Caco-2 (cell line): Measurements from ENCODE around the gene ARL5A. TPM values are rescaled to one million over a fixed set of nuclear protein-coding genes. Genes with fewer than 3 reads are reported as not detected.

ENCODE experiments used
- BruUV-seq: library from RNA; stranded (reverse); fragments of 400-500 nt; replicated peaks from 2 replicates; lab custom pipeline; 2021; lab: Mats Ljungman, UMichigan
- CTCF ChIA-PET: fragments of 300-600 bp; sonication (Branson Sonifier 250); formaldehyde crosslinking; loops from one replicate; lab custom pipeline; 2022; ENCODE audit warnings: antibody characterized with exemption; lab: Charles Lee
- POLR2A ChIA-PET: fragments of 300-600 bp; sonication (Branson Sonifier 250); formaldehyde crosslinking; loops from one replicate; lab custom pipeline; 2022; ENCODE audit warnings: antibody characterized with exemption; lab: Charles Lee
- DNase-seq, 2 experiments: peaks; one replicate each; pipeline versions ENCODE4 v3.0.0 to v3.0.0-alpha.2; 2020 to 2022
- H3K27me3 ChIP-seq: replicated peaks from 2 replicates; pipeline ENCODE4 v1.6.0; 2011; ENCODE audit warnings: low read length; ENCODE audit not compliant: control insufficient read depth, insufficient read depth
- H3K36me3 ChIP-seq: 2 replicates; pipeline ENCODE4 v1.5.1; 2011; ENCODE audit warnings: low read length; ENCODE audit not compliant: control insufficient read depth, insufficient read depth
- H3K4me1 ChIP-seq: fragments of 250-450 bp; sonication (Bioruptor Pico); 2 replicates; pipeline ENCODE4 v1.5.1; 2020; ENCODE audit warnings: mild to moderate bottlenecking
- H3K4me3 ChIP-seq: 2 replicates; pipeline ENCODE4 v1.5.1; 2011; ENCODE audit warnings: low read depth, mild to moderate bottlenecking, control low read depth, low read length
- H3K9me3 ChIP-seq: fragments of 250-450 bp; sonication (Bioruptor Pico); 2 replicates; pipeline ENCODE4 v1.5.1; 2020; ENCODE audit warnings: mild to moderate bottlenecking, moderate library complexity
- H3K27ac Mint-ChIP-seq: one replicate; pipeline ENCODE4 v1.8.0; 2022; ENCODE audit warnings: mixed read lengths; ENCODE audit not compliant: unreplicated experiment
- H3K27me3 Mint-ChIP-seq: one replicate; pipeline ENCODE4 v1.8.0; 2022; ENCODE audit warnings: mixed read lengths; ENCODE audit not compliant: insufficient read depth, unreplicated experiment
- H3K36me3 Mint-ChIP-seq: one replicate; pipeline ENCODE4 v1.8.0; 2022; ENCODE audit warnings: mild to moderate bottlenecking, mixed read lengths; ENCODE audit not compliant: insufficient read depth, unreplicated experiment
- H3K4me1 Mint-ChIP-seq: one replicate; pipeline ENCODE4 v1.8.0; 2022; ENCODE audit warnings: low read depth, mixed read lengths; ENCODE audit not compliant: unreplicated experiment
- H3K4me3 Mint-ChIP-seq: one replicate; pipeline ENCODE4 v1.8.0; 2022; ENCODE audit warnings: mild to moderate bottlenecking, moderate library complexity, mixed read lengths; ENCODE audit not compliant: unreplicated experiment
- H3K9me3 Mint-ChIP-seq: one replicate; pipeline ENCODE4 v1.8.0; 2022; ENCODE audit warnings: mixed read lengths; ENCODE audit not compliant: unreplicated experiment
- intact Hi-C: fragments of 100-400 bp; cut with micrococcal nuclease; formaldehyde crosslinking; loops from one replicate; pipeline ENCODE4 v1.10.0; 2022; ENCODE audit not compliant: unreplicated experiment
- total RNA-seq: library from RNA; stranded (reverse); gene quantifications from 2 replicates; pipeline ENCODE4 v1.2.3, GENCODE V29; 2022
- TF ChIP-seq, protein P1 (sequence below), 2 experiments: fragments of 200-600 bp in 1 of 2; IDR thresholded peaks; 1 replicate in 1 of 2; 2 replicates in 1 of 2; pipeline versions ENCODE4 v1.5.1 to v1.8.0; 2011 to 2022; ENCODE audit warnings: antibody characterized with exemption in 1 of 2, control low read depth in 1 of 2, inconsistent platforms in 1 of 2, low read depth in 1 of 2, low read length in 1 of 2, mild to moderate bottlenecking in 1 of 2, moderate library complexity in 1 of 2; ENCODE audit not compliant: insufficient read depth in 1 of 2, severe bottlenecking in 1 of 2, unreplicated experiment in 1 of 2

ARL5A gene
- total RNA-seq, 1 experiment from 2014 or later, result 58.3 TPM

DNA sequence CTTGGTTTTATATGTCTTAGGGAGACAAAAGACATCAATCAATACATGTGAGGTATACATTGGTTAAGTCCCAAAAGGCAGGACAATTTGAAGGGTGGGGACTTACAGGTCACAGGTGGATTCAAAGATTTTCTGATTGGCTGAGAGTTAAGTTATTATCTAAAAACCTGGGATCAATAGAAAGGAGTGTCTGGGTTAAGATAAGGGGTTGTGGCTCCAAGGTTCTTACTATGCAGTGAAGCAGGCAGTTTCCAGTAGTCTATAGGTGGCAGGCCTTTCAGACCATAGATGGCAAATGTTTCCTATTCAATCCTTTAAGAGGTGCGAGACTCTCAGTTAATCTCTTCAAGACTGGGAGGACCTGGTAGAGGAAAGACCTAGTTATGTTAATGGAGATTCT, 51.9 kb downstream of the ARL5A start:
- ChIA-PET CTCF (no interaction called here), POLR2A (no interaction called here)
- no peaks in the 10 kb centered on the region for H3K9me3 Mint-ChIP-seq
- Histone ChIP-seq H3K9me3 (0 out of 2 replicates have a peak, but pooled peaks cover 2% of the 10 kb centered on the region), H3K27me3 (no peaks in the 10 kb centered on the region), H3K4me3 (no peak overlapping the region), H3K4me1 (no peaks in the 10 kb centered on the region), H3K36me3 (no peaks in the 10 kb centered on the region)
- no peak overlapping the region for H3K27ac Mint-ChIP-seq
- no peak overlapping the region for H3K4me3 Mint-ChIP-seq
- intact Hi-C loops, result no loop called here
- no peaks in the 10 kb centered on the region for H3K4me1 Mint-ChIP-seq
- BruUV-seq, result no TSS peak
- TF ChIP-seq, protein P1, sequence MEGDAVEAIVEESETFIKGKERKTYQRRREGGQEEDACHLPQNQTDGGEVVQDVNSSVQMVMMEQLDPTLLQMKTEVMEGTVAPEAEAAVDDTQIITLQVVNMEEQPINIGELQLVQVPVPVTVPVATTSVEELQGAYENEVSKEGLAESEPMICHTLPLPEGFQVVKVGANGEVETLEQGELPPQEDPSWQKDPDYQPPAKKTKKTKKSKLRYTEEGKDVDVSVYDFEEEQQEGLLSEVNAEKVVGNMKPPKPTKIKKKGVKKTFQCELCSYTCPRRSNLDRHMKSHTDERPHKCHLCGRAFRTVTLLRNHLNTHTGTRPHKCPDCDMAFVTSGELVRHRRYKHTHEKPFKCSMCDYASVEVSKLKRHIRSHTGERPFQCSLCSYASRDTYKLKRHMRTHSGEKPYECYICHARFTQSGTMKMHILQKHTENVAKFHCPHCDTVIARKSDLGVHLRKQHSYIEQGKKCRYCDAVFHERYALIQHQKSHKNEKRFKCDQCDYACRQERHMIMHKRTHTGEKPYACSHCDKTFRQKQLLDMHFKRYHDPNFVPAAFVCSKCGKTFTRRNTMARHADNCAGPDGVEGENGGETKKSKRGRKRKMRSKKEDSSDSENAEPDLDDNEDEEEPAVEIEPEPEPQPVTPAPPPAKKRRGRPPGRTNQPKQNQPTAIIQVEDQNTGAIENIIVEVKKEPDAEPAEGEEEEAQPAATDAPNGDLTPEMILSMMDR (IDR thresholded peaks at IDR 0.05; ENCODE audit: insufficient read depth in 1 of 2, low read depth in 1 of 2, low read length in 1 of 2, severe bottlenecking in 1 of 2, unreplicated experiment in 1 of 2), result no peak
- H3K36me3 Mint-ChIP-seq, result peaks cover 5% of the 10 kb centered on the region
- DNase-seq, result no peak
- no peaks in the 10 kb centered on the region for H3K27me3 Mint-ChIP-seq

DNA sequence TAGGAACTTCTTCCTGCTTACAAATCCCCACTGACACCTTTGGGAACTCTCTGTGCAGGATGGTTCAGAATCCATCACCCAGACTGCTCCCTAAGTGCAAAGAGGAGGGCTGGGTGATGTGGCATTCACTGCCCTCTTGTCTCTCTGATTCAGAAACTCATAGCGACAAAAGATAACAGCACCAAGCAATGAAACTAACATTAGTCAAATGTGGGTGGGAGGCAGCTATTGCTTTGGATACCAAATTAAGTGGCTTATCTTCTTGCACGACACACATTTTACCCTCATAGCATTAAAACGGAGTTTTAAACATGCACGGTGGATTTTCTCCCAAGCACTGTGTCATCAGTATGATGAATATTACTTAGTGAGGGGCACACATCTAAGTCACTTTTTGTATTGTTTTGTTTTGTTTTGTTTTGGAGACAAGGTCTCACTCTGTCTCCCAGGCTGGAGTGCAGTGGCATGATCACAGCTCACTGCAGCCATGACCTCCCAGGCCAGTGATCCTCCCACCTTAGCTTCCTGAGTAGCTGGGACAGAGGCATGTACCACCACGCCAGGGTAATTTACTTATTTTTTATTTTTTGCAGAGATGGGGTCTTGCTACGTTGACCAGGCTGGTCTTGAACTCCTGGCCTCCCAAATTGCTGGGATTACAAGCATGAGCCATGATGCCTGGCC, 53.0 kb downstream of the ARL5A start:
- intact Hi-C loops, result no loop called here
- no peaks in the 10 kb centered on the region for H3K9me3 Mint-ChIP-seq
- no peaks in the 10 kb centered on the region for H3K36me3 ChIP-seq
- no TSS peak for BruUV-seq
- no peak overlapping the region for H3K4me3 Mint-ChIP-seq
- no peaks in the 10 kb centered on the region for H3K4me1 ChIP-seq
- TF ChIP-seq, protein P1 (IDR thresholded peaks at IDR 0.05; ENCODE audit: insufficient read depth in 1 of 2, low read depth in 1 of 2, low read length in 1 of 2, severe bottlenecking in 1 of 2, unreplicated experiment in 1 of 2), result no peak
- no peak overlapping the region for H3K4me3 ChIP-seq
- CTCF ChIA-PET, result no interaction called here
- DNase-seq, result no peak
- 0 out of 2 replicates have a peak, but pooled peaks cover 2% of the 10 kb centered on the region for H3K9me3 ChIP-seq
- H3K27ac Mint-ChIP-seq, result no peak overlapping the region
- no peaks in the 10 kb centered on the region for H3K4me1 Mint-ChIP-seq
- H3K27me3 Mint-ChIP-seq, result no peaks in the 10 kb centered on the region
- peaks cover 5% of the 10 kb centered on the region for H3K36me3 Mint-ChIP-seq
- POLR2A ChIA-PET, result no interaction called here
- no peaks in the 10 kb centered on the region for H3K27me3 ChIP-seq

DNA sequence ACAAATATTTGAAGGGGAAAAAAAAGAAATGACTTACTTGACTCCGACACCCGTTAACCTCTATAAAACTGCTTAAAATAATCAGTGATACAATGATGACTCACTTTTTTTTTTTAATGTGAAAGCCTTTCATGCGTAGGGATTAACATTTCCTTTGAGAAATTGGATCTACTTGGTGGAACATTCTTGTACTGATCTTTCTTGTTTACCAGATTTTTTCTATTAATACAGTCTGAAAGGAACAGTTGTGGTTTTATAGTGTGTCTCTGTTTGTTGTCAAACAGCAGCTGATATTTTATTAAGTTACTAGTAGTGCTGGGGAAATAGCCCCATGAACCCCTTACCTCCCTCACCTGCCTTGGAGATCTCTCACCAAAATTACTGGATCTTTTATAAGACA, 53.7 kb downstream of the ARL5A start:
- H3K36me3 ChIP-seq, result no peaks in the 10 kb centered on the region
- CTCF ChIA-PET, result no interaction called here

More for the DNA sequence above, 53.7 kb downstream of the ARL5A start:
- H3K27ac Mint-ChIP-seq, result no peak overlapping the region
- Histone ChIP-seq H3K4me3 (no peak overlapping the region), H3K4me1 (no peaks in the 10 kb centered on the region), H3K9me3 (0 out of 2 replicates have a peak, but pooled peaks cover 2% of the 10 kb centered on the region), H3K27me3 (no peaks in the 10 kb centered on the region)
- intact Hi-C loops, result no loop called here
- no peaks in the 10 kb centered on the region for H3K4me1 Mint-ChIP-seq
- POLR2A ChIA-PET, result no interaction called here
- no peak for DNase-seq
- no TSS peak for BruUV-seq
- H3K4me3 Mint-ChIP-seq, result no peak overlapping the region
- TF ChIP-seq, protein P1 (IDR thresholded peaks at IDR 0.05; ENCODE audit: insufficient read depth in 1 of 2, low read depth in 1 of 2, low read length in 1 of 2, severe bottlenecking in 1 of 2, unreplicated experiment in 1 of 2), result no peak
- H3K36me3 Mint-ChIP-seq, result peaks cover 5% of the 10 kb centered on the region
- no peaks in the 10 kb centered on the region for H3K27me3 Mint-ChIP-seq
- H3K9me3 Mint-ChIP-seq, result no peaks in the 10 kb centered on the region
